T-helper 17 cell (primary cell): Measurements from ENCODE around the gene PMVK. TPM values are rescaled to one million over a fixed set of nuclear protein-coding genes. Genes with fewer than 3 reads are reported as not detected.
A peak's percentile ranks its signal among the peaks of the same experiment; 100 is the strongest.
"Not testable (repeated sequence)": the region's sequence is repeated elsewhere in the genome, so short reads cannot be mapped to it uniquely, and the experiment has no call there.

ENCODE experiments used
- ATAC-seq: fragments of 150-1000 bp; cut with Tn5 transposase; 2 replicates; pipeline ENCODE4 v1.10.0; 2021; ENCODE audit warnings: mild to moderate bottlenecking, moderate library complexity
- DNase-seq, 3 donors: peaks; one replicate each; pipeline versions ENCODE4 v3.0.0 to v3.0.0-alpha.2; 2020 to 2021
- H3K9me3 ChIP-seq: one replicate; pipeline ENCODE4 v1.7.0; 2013; ENCODE audit warnings: low read length, mild to moderate bottlenecking; ENCODE audit not compliant: control insufficient read depth, poor library complexity, severe bottlenecking
- H3K27ac Mint-ChIP-seq: one replicate; pipeline ENCODE4 v1.8.0; 2022; ENCODE audit warnings: mild to moderate bottlenecking, moderate library complexity, mixed read lengths
- H3K27me3 Mint-ChIP-seq: one replicate; pipeline ENCODE4 v1.8.0; 2022; ENCODE audit warnings: mixed read lengths
- H3K36me3 Mint-ChIP-seq: one replicate; pipeline ENCODE4 v1.8.0; 2022; ENCODE audit warnings: low read depth, mixed read lengths
- H3K4me1 Mint-ChIP-seq: one replicate; pipeline ENCODE4 v1.8.0; 2022; ENCODE audit warnings: mild to moderate bottlenecking, mixed read lengths
- H3K4me3 Mint-ChIP-seq: one replicate; pipeline ENCODE4 v1.8.0; 2022; ENCODE audit warnings: mild to moderate bottlenecking, moderate library complexity, mixed read lengths
- total RNA-seq, 4 donors: library from RNA in 2 of 4; stranded (reverse) in 2 of 4; gene quantifications; one replicate each; pipeline ENCODE4 v1.2.3 and lab custom pipeline; 2022 to 2026

The PMVK gene
- total RNA-seq: 10 to 100 TPM; 19.0 to 19.9 TPM
- 17.0 to 20.4 reads per million in 2 donors for total RNA-seq (lab: John Stamatoyannopoulos, UW)

DNA sequence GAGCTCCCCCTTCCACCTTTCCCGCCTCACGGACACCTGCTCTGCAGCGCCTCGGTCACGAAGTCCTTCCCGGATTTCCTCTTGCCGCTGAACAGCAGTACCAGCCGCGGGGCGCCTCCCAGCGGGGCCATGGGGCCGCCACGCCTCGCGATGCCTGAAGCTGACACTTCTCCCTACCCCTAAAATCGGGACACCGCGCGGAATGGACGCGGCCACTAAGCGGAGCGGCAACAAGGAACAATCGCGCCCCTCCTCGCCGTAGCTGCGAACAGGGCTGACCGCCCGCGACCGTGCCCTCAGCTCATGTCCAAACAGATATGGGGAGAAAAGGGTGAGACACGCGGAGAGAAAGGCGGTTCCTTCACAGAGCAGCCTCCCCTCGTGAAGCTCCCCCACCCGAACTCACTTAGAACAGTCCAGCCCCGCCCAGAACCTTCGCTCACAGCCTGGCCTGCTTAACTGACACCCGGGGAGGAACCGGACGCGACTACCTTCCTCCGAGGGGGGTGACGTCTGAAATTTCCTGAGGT lies at the start of gene PMVK:
TSS of gene PMVK (minus strand) at position 165 of the 530 bp plus-strand sequence. CDS start at position 131, 34 bp downstream.
- Mint-ChIP-seq H3K4me1 (peaks cover 58% of the 10 kb centered on the region), H3K4me3 (peak within 1 kb of the TSS; percentile 99), H3K27me3 (no peaks in the 10 kb centered on the region), H3K27ac (peak within 1 kb of the TSS; percentile 100), H3K36me3 (peaks cover 2% of the 10 kb centered on the region)
- peak; percentile 87 to 89 (median 89) for DNase-seq
- peak; percentile 80 for ATAC-seq
- H3K9me3 ChIP-seq: no peaks in the 10 kb centered on the region

- ATAC-seq: no peak
- Mint-ChIP-seq H3K4me3 (no peak overlapping the region), H3K27ac (no peak overlapping the region), H3K4me1 (peaks cover 14% of the 10 kb centered on the region), H3K36me3 (no peaks in the 10 kb centered on the region), H3K27me3 (no peaks in the 10 kb centered on the region)
- H3K9me3 ChIP-seq: no peaks in the 10 kb centered on the region
- no peak for DNase-seq
Measured at GRCh38 chr1:154983776-154984466, 47.4 kb upstream of the PMVK start.

GRCh38 chr1:154982897-154983648 lies 46.6 kb upstream of the PMVK start, which contains the start of gene FLAD1:
Gene FLAD1, plus strand, starts transcription at chr1:154983344. Its CDS starts 351 bp downstream, at chr1:154983695.
- Mint-ChIP-seq H3K4me1 (peaks cover 9% of the 10 kb centered on the region), H3K36me3 (no peaks in the 10 kb centered on the region), H3K4me3 (no peak within 1 kb of the TSS), H3K27me3 (no peaks in the 10 kb centered on the region), H3K27ac (no peak within 1 kb of the TSS)
- peak; percentile 85 to 92 (median 85) for DNase-seq
- no peaks in the 10 kb centered on the region for H3K9me3 ChIP-seq
- ATAC-seq: peak; percentile 99

DNA sequence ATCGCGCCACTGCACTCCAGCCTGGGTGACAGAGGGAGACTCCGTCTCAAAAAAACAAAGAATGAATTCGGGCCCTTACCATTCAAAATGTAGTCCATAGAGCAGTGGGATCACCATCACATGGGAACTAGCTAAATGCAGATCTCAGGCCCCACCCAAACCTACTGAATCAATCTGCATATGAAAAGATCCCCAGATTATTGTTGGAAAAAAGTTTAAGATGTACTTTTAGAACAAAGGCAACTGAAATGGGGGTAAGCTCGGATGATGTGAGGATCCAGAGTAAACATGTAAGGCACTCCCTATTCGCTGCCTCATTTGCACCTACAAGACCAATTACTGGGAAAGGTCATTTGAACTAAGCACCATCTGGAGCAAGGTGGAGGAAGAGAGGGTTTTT lies 45.8 kb upstream of the PMVK start:
- H3K27me3 Mint-ChIP-seq: no peaks in the 10 kb centered on the region
- no peak overlapping the region for H3K4me3 Mint-ChIP-seq
- peaks cover 14% of the 10 kb centered on the region for H3K4me1 Mint-ChIP-seq
- H3K36me3 Mint-ChIP-seq: no peaks in the 10 kb centered on the region
- ATAC-seq (no peak), DNase-seq (no peak)
- H3K27ac Mint-ChIP-seq: no peak overlapping the region
- H3K9me3 ChIP-seq: no peaks in the 10 kb centered on the region

DNA sequence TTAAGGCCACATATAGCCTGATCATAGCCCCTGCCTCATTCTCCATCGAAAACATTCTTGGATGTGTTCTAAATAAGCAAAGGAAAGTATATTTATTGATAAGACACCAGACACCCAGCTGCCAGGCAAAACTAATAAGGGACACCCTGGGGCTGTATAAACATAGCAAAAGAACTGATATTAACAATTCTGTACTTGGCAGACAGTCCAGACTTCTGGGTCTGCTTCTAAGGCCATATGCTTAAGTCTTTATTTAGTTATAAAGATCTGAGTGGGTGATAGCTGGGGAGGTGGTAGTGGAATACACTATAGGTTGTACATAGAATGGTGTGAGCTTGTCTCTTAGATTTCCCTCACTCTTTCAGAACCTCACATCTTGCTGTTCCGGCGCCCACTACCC lies 41.8 kb upstream of the PMVK start:
- Mint-ChIP-seq H3K36me3 (no peaks in the 10 kb centered on the region), H3K4me3 (no peak overlapping the region), H3K27me3 (no peaks in the 10 kb centered on the region), H3K4me1 (peaks cover 5% of the 10 kb centered on the region), H3K27ac (no peak overlapping the region)
- ATAC-seq (no peak), DNase-seq (no peak)
- no peaks in the 10 kb centered on the region for H3K9me3 ChIP-seq

- H3K4me3 Mint-ChIP-seq, ATAC-seq, H3K27ac Mint-ChIP-seq: not testable (repeated sequence)
Measured at GRCh38 chr1:154977762-154978161, 41.2 kb upstream of the PMVK start.

GRCh38 chr1:154975409-154976059 lies 39.0 kb upstream of the PMVK start:
- ATAC-seq (no peak), DNase-seq (peak in 1 of 3 donors; percentile 37)
- Mint-ChIP-seq H3K4me3 (no peak overlapping the region), H3K27me3 (no peaks in the 10 kb centered on the region), H3K36me3 (no peaks in the 10 kb centered on the region), H3K4me1 (peaks cover 25% of the 10 kb centered on the region), H3K27ac (no peak overlapping the region)
- H3K9me3 ChIP-seq: no peaks in the 10 kb centered on the region

More at GRCh38 chr1:154977762-154978161, 41.2 kb upstream of the PMVK start:
- H3K27me3 Mint-ChIP-seq, H3K9me3 ChIP-seq, DNase-seq, H3K36me3 Mint-ChIP-seq, H3K4me1 Mint-ChIP-seq: not testable (repeated sequence)

GRCh38 chr1:154974808-154975408 lies 38.4 kb upstream of the PMVK start:
- H3K36me3 Mint-ChIP-seq: no peaks in the 10 kb centered on the region
- peaks cover 25% of the 10 kb centered on the region for H3K4me1 Mint-ChIP-seq
- no peaks in the 10 kb centered on the region for H3K9me3 ChIP-seq
- H3K4me3 Mint-ChIP-seq: no peak overlapping the region
- ATAC-seq (peak; percentile 51), DNase-seq (peak; percentile 86 to 90 (median 88))
- no peak overlapping the region for H3K27ac Mint-ChIP-seq
- no peaks in the 10 kb centered on the region for H3K27me3 Mint-ChIP-seq

- Mint-ChIP-seq H3K27me3 (no peaks in the 10 kb centered on the region), H3K27ac (no peak within 1 kb of the TSS), H3K4me1 (peaks cover 29% of the 10 kb centered on the region), H3K4me3 (no peak within 1 kb of the TSS), H3K36me3 (peaks cover 3% of the 10 kb centered on the region)
- ATAC-seq: peak; percentile 86
- DNase-seq: peak; percentile 86 to 94 (median 91)
- H3K9me3 ChIP-seq: no peaks in the 10 kb centered on the region
Measured at GRCh38 chr1:154974102-154974807, 37.7 kb upstream of the PMVK start, which contains the start of gene CKS1B. Gene CKS1B, plus strand, starts transcription at chr1:154974681. Its CDS starts 65 bp downstream, at chr1:154974746.

- Mint-ChIP-seq H3K4me3 (no peak overlapping the region), H3K36me3 (peaks cover 6% of the 10 kb centered on the region), H3K27me3 (no peaks in the 10 kb centered on the region), H3K27ac (no peak overlapping the region), H3K4me1 (peaks cover 29% of the 10 kb centered on the region)
- ATAC-seq (peak; percentile 18), DNase-seq (peak; percentile 80 to 85 (median 82))
- no peaks in the 10 kb centered on the region for H3K9me3 ChIP-seq
Measured at GRCh38 chr1:154973344-154974101, 37.0 kb upstream of the PMVK start.

DNA sequence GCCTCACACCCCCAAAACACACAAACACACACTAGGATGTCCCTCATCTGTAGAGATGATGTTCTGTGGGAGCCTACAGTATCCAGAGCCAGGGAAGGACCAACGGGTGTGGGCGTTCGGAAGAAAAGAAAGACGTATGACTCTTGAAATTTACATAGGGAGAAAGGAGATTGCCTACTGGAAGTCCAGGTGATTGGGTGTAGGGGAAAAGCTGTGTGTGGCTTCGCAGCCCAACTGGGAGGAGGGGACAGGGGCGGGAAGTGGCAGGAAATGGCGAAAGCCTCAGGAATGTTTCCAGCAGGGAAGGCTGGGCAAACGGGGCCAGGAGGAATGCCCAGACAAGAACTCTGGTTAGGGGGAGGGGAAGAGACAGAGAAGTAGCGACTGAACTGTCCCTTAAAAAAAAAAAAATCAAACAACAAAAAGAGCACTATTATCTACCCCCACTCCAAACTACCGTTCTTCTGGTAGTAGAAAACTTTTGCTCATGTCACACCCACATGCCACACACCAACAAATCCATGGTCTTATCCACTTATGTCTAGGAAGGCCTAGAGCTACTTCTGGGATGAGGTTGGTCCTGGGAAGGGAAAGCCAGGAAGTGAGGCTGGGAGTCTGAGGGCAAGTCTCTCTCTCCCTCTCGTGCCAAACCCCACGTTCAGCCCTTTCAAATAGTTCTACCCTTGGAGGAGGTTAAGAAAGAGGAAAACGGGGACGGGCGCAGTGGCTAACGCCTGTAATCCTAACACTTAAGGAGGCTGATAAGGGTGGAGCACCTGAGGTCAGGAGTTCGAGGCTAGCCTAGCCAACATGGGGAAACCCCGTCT lies 36.2 kb upstream of the PMVK start:
- Mint-ChIP-seq H3K4me3 (no peak overlapping the region), H3K36me3 (peaks cover 9% of the 10 kb centered on the region), H3K27ac (no peak overlapping the region), H3K4me1 (peaks cover 27% of the 10 kb centered on the region), H3K27me3 (no peaks in the 10 kb centered on the region)
- DNase-seq (no peak), ATAC-seq (no peak)
- H3K9me3 ChIP-seq: no peaks in the 10 kb centered on the region
